BLaER1 (cell line): ENCODE data around the gene RCAN2.

Experiments used
- H3K27ac ChIP-seq: shearing (Covaris generic); formaldehyde crosslinking; 2 replicates; pipeline ENCODE4 v1.8.1; 2022
- H3K27me3 ChIP-seq: shearing (Covaris generic); formaldehyde crosslinking; 2 replicates; pipeline ENCODE4 v1.8.1; 2022
- H3K36me3 ChIP-seq: shearing (Covaris generic); formaldehyde crosslinking; 2 replicates; pipeline ENCODE4 v1.8.1; 2022
- H3K4me1 ChIP-seq: shearing (Covaris generic); formaldehyde crosslinking; 2 replicates; pipeline ENCODE4 v1.8.1; 2022
- H3K4me2 ChIP-seq: shearing (Covaris generic); formaldehyde crosslinking; 2 replicates; pipeline ENCODE4 v1.8.1; 2022
- H3K4me3 ChIP-seq: shearing (Covaris generic); formaldehyde crosslinking; 2 replicates; pipeline ENCODE4 v1.8.1; 2022
- H3K9ac ChIP-seq: shearing (Covaris generic); formaldehyde crosslinking; 2 replicates; pipeline ENCODE4 v1.8.1; 2022
- H3K9me3 ChIP-seq: shearing (Covaris generic); formaldehyde crosslinking; 2 replicates; pipeline ENCODE4 v1.8.1; 2022
- H4K20me1 ChIP-seq: shearing (Covaris generic); formaldehyde crosslinking; 2 replicates; pipeline ENCODE4 v1.8.1; 2022
- Cebpa-rat ChIP-seq: shearing (Covaris generic); IDR thresholded peaks from 2 replicates; pipeline ENCODE4 v1.8.1; 2022

Gene RCAN2

DNA sequence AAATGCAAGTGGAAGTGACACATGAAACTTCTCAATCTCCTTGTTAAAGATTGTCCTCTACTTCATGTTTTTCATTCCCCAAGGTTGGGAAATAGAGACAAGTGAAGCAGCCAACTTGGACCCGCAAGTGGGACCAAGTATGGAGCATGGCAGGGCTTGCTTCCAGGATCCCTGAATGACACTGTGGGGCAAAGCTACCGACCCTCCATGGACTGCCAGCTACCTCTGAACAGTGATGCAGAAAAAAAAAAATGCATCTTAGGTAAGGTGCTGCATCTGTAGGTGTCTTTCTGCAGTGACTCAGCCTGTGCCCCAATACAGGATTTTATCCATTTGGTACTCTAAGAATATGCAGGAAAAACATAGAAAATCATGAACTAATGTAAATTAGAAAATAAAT, 201.4 kb downstream of the RCAN2 start:
- Histone ChIP-seq H3K4me2 (peak overlapping the region; percentile 65), H4K20me1 (no peaks in the 10 kb centered on the region), H3K27ac (peak overlapping the region; percentile 54), H3K36me3 (no peaks in the 10 kb centered on the region), H3K9me3 (peaks cover 14% of the 10 kb centered on the region), H3K9ac (no peak overlapping the region), H3K4me3 (no peak overlapping the region), H3K4me1 (peaks cover 47% of the 10 kb centered on the region), H3K27me3 (no peaks in the 10 kb centered on the region)
- TF ChIP-seq Cebpa-rat, result no peak

DNA sequence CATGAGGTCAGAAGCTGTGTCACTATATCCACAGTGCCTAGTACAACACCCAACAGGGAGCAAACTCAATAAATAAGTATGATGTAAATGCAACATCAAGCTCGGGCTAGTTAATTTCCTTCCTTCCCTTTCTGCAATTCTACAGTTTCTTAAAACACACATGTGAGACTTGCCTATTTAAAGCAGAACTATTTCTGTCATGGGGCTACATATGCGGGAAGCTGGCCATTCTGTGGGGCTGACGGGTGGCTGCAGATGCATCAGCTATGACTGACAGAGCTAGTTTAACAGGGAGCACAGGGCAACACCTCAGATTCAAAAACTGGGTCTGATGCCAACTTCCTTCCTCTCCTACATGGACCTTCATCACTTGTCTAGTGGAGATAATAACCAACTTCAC, 202.4 kb downstream of the RCAN2 start:
- peaks cover 47% of the 10 kb centered on the region for H3K4me1 ChIP-seq
- H3K9me3 ChIP-seq, result peaks cover 14% of the 10 kb centered on the region
- no peaks in the 10 kb centered on the region for H3K36me3 ChIP-seq
- H4K20me1 ChIP-seq, result no peaks in the 10 kb centered on the region
- no peaks in the 10 kb centered on the region for H3K27me3 ChIP-seq
- peak overlapping the region; percentile 54 for H3K27ac ChIP-seq
- H3K4me2 ChIP-seq, result peak overlapping the region; percentile 65
- no peak for TF ChIP-seq Cebpa-rat
- H3K4me3 ChIP-seq, result no peak overlapping the region
- H3K9ac ChIP-seq, result no peak overlapping the region

- peaks cover 14% of the 10 kb centered on the region for H3K9me3 ChIP-seq
- H4K20me1 ChIP-seq, result no peaks in the 10 kb centered on the region
- H3K36me3 ChIP-seq, result no peaks in the 10 kb centered on the region
- TF ChIP-seq Cebpa-rat, result no peak
- no peak overlapping the region for H3K9ac ChIP-seq
- no peaks in the 10 kb centered on the region for H3K27me3 ChIP-seq
- peak overlapping the region; percentile 54; the same call in 1 of the 2 replicates for H3K27ac ChIP-seq
- no peak overlapping the region for H3K4me3 ChIP-seq
- peak overlapping the region; percentile 65 for H3K4me2 ChIP-seq
- H3K4me1 ChIP-seq, result peaks cover 47% of the 10 kb centered on the region
Observed at GRCh38 chr6:46287681-46288080, 203.6 kb downstream of the RCAN2 start.

GRCh38 chr6:46287043-46287442, 204.2 kb downstream of the RCAN2 start:
- Histone ChIP-seq H3K4me3 (no peak overlapping the region), H3K9ac (no peak overlapping the region), H3K27ac (0 out of 2 replicates have a peak overlapping the region, but pooled peaks have one; percentile 23), H3K4me1 (peaks cover 47% of the 10 kb centered on the region), H3K27me3 (no peaks in the 10 kb centered on the region), H3K36me3 (no peaks in the 10 kb centered on the region), H3K9me3 (peaks cover 14% of the 10 kb centered on the region), H3K4me2 (no peak overlapping the region), H4K20me1 (no peaks in the 10 kb centered on the region)
- no peak for TF ChIP-seq Cebpa-rat

DNA sequence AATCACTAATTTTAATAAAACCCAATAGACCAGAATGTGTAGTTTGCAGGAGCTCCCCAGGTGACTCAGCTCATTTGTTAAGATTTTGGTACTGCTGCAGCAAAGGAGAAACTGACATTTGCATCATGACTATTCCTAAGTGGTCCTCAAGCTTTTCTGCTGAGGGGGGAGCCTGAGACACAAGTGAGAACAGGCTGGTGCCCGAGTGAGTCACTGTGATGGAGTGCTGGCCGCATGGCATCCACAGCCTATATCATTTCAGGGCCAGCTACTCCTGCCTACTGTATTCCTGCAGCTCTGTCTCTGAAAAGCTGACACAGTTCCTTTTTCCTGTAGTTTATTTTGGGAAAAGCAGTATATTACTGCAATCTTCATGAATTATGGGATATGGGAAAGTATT, 206.8 kb downstream of the RCAN2 start:
- H3K4me1 ChIP-seq, result peaks cover 26% of the 10 kb centered on the region
- no peak overlapping the region for H3K9ac ChIP-seq
- H3K9me3 ChIP-seq, result peaks cover 14% of the 10 kb centered on the region
- H3K4me3 ChIP-seq, result no peak overlapping the region
- H3K27me3 ChIP-seq, result no peaks in the 10 kb centered on the region
- H3K36me3 ChIP-seq, result no peaks in the 10 kb centered on the region
- no peak overlapping the region for H3K27ac ChIP-seq
- TF ChIP-seq Cebpa-rat, result no peak
- no peak overlapping the region for H3K4me2 ChIP-seq
- no peaks in the 10 kb centered on the region for H4K20me1 ChIP-seq

- no peak overlapping the region for H3K4me2 ChIP-seq
- H3K36me3 ChIP-seq, result no peaks in the 10 kb centered on the region
- no peak overlapping the region for H3K9ac ChIP-seq
- no peak overlapping the region for H3K4me3 ChIP-seq
- no peaks in the 10 kb centered on the region for H3K9me3 ChIP-seq
- no peaks in the 10 kb centered on the region for H3K4me1 ChIP-seq
- H3K27me3 ChIP-seq, result no peaks in the 10 kb centered on the region
- TF ChIP-seq Cebpa-rat, result no peak
- no peaks in the 10 kb centered on the region for H4K20me1 ChIP-seq
- H3K27ac ChIP-seq, result no peak overlapping the region
Observed at GRCh38 chr6:46281110-46281509, 210.1 kb downstream of the RCAN2 start.

GRCh38 chr6:46279874-46280273, 211.4 kb downstream of the RCAN2 start:
- Histone ChIP-seq H3K4me1 (no peaks in the 10 kb centered on the region), H3K9ac (no peak overlapping the region), H3K27ac (no peak overlapping the region), H3K4me3 (no peak overlapping the region), H4K20me1 (no peaks in the 10 kb centered on the region), H3K9me3 (no peaks in the 10 kb centered on the region), H3K4me2 (no peak overlapping the region), H3K27me3 (no peaks in the 10 kb centered on the region), H3K36me3 (no peaks in the 10 kb centered on the region)
- TF ChIP-seq Cebpa-rat, result no peak

DNA sequence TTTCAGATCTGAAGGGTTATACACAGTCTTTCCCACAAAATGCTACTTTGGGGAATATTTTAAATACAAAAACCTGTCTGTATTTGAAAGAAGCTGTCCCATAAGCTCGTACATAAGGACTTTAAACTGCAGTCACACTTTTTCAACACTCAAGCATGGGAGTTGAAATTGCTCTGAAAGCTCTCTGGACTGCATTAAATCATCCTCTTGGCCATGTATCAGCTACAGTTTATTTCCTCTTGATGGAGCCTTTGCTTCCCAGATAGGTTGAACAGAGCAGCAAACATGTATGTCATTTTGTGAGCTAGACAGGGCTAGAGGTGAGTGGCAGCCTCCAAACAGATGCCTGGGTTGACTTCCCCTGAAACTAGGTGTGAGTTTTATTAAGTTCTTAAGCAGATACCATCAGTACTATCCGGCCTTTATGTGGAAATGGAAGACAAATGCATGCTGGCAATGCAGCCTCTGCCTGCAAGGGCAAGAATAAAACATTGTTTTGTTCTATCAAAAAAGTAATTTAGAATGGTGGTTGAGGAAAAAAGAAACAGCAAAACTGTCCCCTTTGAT, 214.6 kb downstream of the RCAN2 start:
- H3K4me1 ChIP-seq, result no peaks in the 10 kb centered on the region
- H3K36me3 ChIP-seq, result no peaks in the 10 kb centered on the region
- no peaks in the 10 kb centered on the region for H4K20me1 ChIP-seq
- no peaks in the 10 kb centered on the region for H3K27me3 ChIP-seq
- TF ChIP-seq Cebpa-rat, result no peak
- H3K27ac ChIP-seq, result no peak overlapping the region
- no peak overlapping the region for H3K9ac ChIP-seq
- no peak overlapping the region for H3K4me3 ChIP-seq
- no peaks in the 10 kb centered on the region for H3K9me3 ChIP-seq
- H3K4me2 ChIP-seq, result no peak overlapping the region

- TF ChIP-seq Cebpa-rat, result no peak
- H4K20me1 ChIP-seq, result no peaks in the 10 kb centered on the region
Observed at GRCh38 chr6:46274502-46274901, 216.7 kb downstream of the RCAN2 start.

GRCh38 chr6:46273911-46274310, 217.3 kb downstream of the RCAN2 start:
- Histone ChIP-seq H3K36me3 (no peaks in the 10 kb centered on the region), H3K9ac (no peak overlapping the region), H3K27me3 (no peaks in the 10 kb centered on the region), H3K4me2 (no peak overlapping the region), H3K27ac (no peak overlapping the region), H4K20me1 (no peaks in the 10 kb centered on the region), H3K9me3 (no peaks in the 10 kb centered on the region), H3K4me3 (no peak overlapping the region), H3K4me1 (no peaks in the 10 kb centered on the region)
- no peak for TF ChIP-seq Cebpa-rat

More at GRCh38 chr6:46274502-46274901, 216.7 kb downstream of the RCAN2 start:
- Histone ChIP-seq H3K9ac (no peak overlapping the region), H3K27ac (no peak overlapping the region), H3K4me3 (no peak overlapping the region), H3K27me3 (no peaks in the 10 kb centered on the region), H3K4me2 (no peak overlapping the region), H3K36me3 (no peaks in the 10 kb centered on the region), H3K9me3 (no peaks in the 10 kb centered on the region), H3K4me1 (no peaks in the 10 kb centered on the region)

- H3K9me3 ChIP-seq, result no peaks in the 10 kb centered on the region
- no peaks in the 10 kb centered on the region for H3K4me1 ChIP-seq
- H4K20me1 ChIP-seq, result no peaks in the 10 kb centered on the region
- no peaks in the 10 kb centered on the region for H3K36me3 ChIP-seq
- no peak for TF ChIP-seq Cebpa-rat
- H3K9ac ChIP-seq, result no peak overlapping the region
- H3K27me3 ChIP-seq, result no peaks in the 10 kb centered on the region
- H3K4me2 ChIP-seq, result no peak overlapping the region
- no peak overlapping the region for H3K4me3 ChIP-seq
- H3K27ac ChIP-seq, result no peak overlapping the region
Observed at GRCh38 chr6:46271728-46272127, 219.5 kb downstream of the RCAN2 start.
